SK-N-SH treated with all-trans-retinoic acid at 6 μM for 48 hours (cell line): ENCODE data around the gene KCNC4.

Source experiments
- ATAC-seq: fragments of 200-7000 bp; cut with Tn5 transposase; 3 replicates; pipeline ENCODE4 v1.9.1; 2020; ENCODE audit warnings: mild to moderate bottlenecking, moderate library complexity
- ARNTL ChIP-seq: fragments of 450-650 bp; formaldehyde crosslinking; IDR thresholded peaks from 2 replicates; pipeline ENCODE4 v1.5.0; 2020; ENCODE audit warnings: low read depth, mild to moderate bottlenecking, moderate library complexity, borderline replicate concordance
- BACH2 ChIP-seq: fragments of 250-450 bp; sonication (Bioruptor Pico); IDR thresholded peaks from 2 replicates; pipeline ENCODE4 v1.9.0; 2021; ENCODE audit warnings: mild to moderate bottlenecking, borderline replicate concordance
- CREB5 ChIP-seq: fragments of 250-450 bp; sonication (Bioruptor Pico); IDR thresholded peaks from 2 replicates; pipeline ENCODE4 v1.5.1; 2020; ENCODE audit warnings: low read depth, mild to moderate bottlenecking, moderate library complexity
- CSDC2 ChIP-seq: fragments of 250-450 bp; sonication (Bioruptor Pico); IDR thresholded peaks from 2 replicates; pipeline ENCODE4 v1.5.0; 2020; ENCODE audit warnings: mild to moderate bottlenecking, moderate library complexity
- CSRNP3 ChIP-seq: fragments of 250-450 bp; sonication (Bioruptor Pico); IDR thresholded peaks from 2 replicates; pipeline ENCODE4 v1.5.1; 2021; ENCODE audit warnings: mild to moderate bottlenecking, moderate library complexity
- ESRRG ChIP-seq: fragments of 250-450 bp; sonication (Bioruptor Pico); IDR thresholded peaks from 2 replicates; pipeline ENCODE4 v1.6.1; 2021; ENCODE audit warnings: mild to moderate bottlenecking
- GLIS3 ChIP-seq: fragments of 250-450 bp; sonication (Bioruptor Pico); IDR thresholded peaks from 2 replicates; pipeline ENCODE4 v1.5.0; 2020; ENCODE audit warnings: mild to moderate bottlenecking, moderate library complexity
- ISL1 ChIP-seq: fragments of 250-450 bp; sonication (Bioruptor Pico); IDR thresholded peaks from 2 replicates; pipeline ENCODE4 v2.1.2; 2022; ENCODE audit warnings: mild to moderate bottlenecking, moderate library complexity
- OSR1 ChIP-seq: fragments of 250-450 bp; sonication (Bioruptor Pico); IDR thresholded peaks from 2 replicates; pipeline ENCODE4 v1.8.0; 2022; ENCODE audit warnings: moderate library complexity, mild to moderate bottlenecking, inconsistent platforms
- PATZ1 ChIP-seq: fragments of 250-450 bp; sonication (Bioruptor Pico); IDR thresholded peaks from 2 replicates; pipeline ENCODE4 v1.8.0; 2020; ENCODE audit warnings: mild to moderate bottlenecking, moderate library complexity, borderline replicate concordance
- POU6F1 ChIP-seq: fragments of 250-450 bp; sonication (Bioruptor Pico); IDR thresholded peaks from 2 replicates; pipeline ENCODE4 v1.8.0; 2021; ENCODE audit warnings: low read depth, mild to moderate bottlenecking, moderate library complexity, borderline replicate concordance
- PPARA ChIP-seq: fragments of 250-450 bp; sonication (Bioruptor Pico); IDR thresholded peaks from 2 replicates; pipeline ENCODE4 v1.5.0; 2020; ENCODE audit warnings: mild to moderate bottlenecking, borderline replicate concordance
- RARB ChIP-seq: fragments of 250-450 bp; sonication (Bioruptor Pico); IDR thresholded peaks from 2 replicates; pipeline ENCODE4 v1.8.0; 2021; ENCODE audit warnings: mild to moderate bottlenecking, moderate library complexity
- TCF4 ChIP-seq: fragments of 250-450 bp; sonication (Bioruptor Pico); IDR thresholded peaks from 2 replicates; pipeline ENCODE4 v1.8.0; 2021; ENCODE audit warnings: mild to moderate bottlenecking, moderate library complexity, borderline replicate concordance
- TOX ChIP-seq: fragments of 250-450 bp; sonication (Bioruptor Pico); IDR thresholded peaks from 2 replicates; pipeline ENCODE4 v1.8.0; 2021; ENCODE audit warnings: mild to moderate bottlenecking, moderate library complexity, borderline replicate concordance
- TSHZ2 ChIP-seq: fragments of 250-450 bp; sonication (Bioruptor Pico); IDR thresholded peaks from 2 replicates; pipeline ENCODE4 v1.5.0; 2020; ENCODE audit warnings: mild to moderate bottlenecking, moderate library complexity
- ZC3H10 ChIP-seq: fragments of 250-450 bp; sonication (Bioruptor Pico); IDR thresholded peaks from 2 replicates; pipeline ENCODE4 v1.5.1; 2021; ENCODE audit warnings: mild to moderate bottlenecking, moderate library complexity
- ZFP3 ChIP-seq: fragments of 250-450 bp; sonication (Bioruptor Pico); IDR thresholded peaks from 2 replicates; pipeline ENCODE4 v1.5.0; 2020; ENCODE audit warnings: mild to moderate bottlenecking, moderate library complexity
- ZNF565 ChIP-seq: fragments of 450-650 bp; formaldehyde crosslinking; conservative IDR thresholded peaks from 2 replicates; pipeline ENCODE4 v1.5.0; 2020; ENCODE audit warnings: low read depth, mild to moderate bottlenecking, moderate library complexity
- ZNF70 ChIP-seq: fragments of 450-650 bp; formaldehyde crosslinking; IDR thresholded peaks from 2 replicates; pipeline ENCODE4 v1.5.0; 2020; ENCODE audit warnings: mild to moderate bottlenecking, moderate library complexity
- ZNF8 ChIP-seq: fragments of 450-650 bp; formaldehyde crosslinking; IDR thresholded peaks from 2 replicates; pipeline ENCODE4 v1.5.0; 2020; ENCODE audit warnings: mild to moderate bottlenecking, moderate library complexity

The KCNC4 gene

GRCh38 chr1:110224240-110224995 lies 14.3 kb downstream of the KCNC4 start (continued):
- TF ChIP-seq TSHZ2 (CRISPR knock-in tag) (no peak), ZNF565 (CRISPR knock-in tag) (no peak)

GRCh38 chr1:110225212-110225611 lies 15.1 kb downstream of the KCNC4 start:
- ATAC-seq = no peak
- TF ChIP-seq ZNF8 = no peak
- no peak for TF ChIP-seq CSDC2 (CRISPR knock-in tag)
- TF ChIP-seq ISL1 = no peak
- no peak for TF ChIP-seq TSHZ2 (CRISPR knock-in tag)
- no peak for TF ChIP-seq TOX (CRISPR knock-in tag)
- no peak for TF ChIP-seq BACH2 (CRISPR knock-in tag)
- no peak for TF ChIP-seq OSR1
- TF ChIP-seq ZNF70 (CRISPR knock-in tag) = no peak
- no peak for TF ChIP-seq CSRNP3 (CRISPR knock-in tag)
- TF ChIP-seq CREB5 (CRISPR knock-in tag) = no peak
- no peak for TF ChIP-seq TCF4
- no peak for TF ChIP-seq ZC3H10 (CRISPR knock-in tag)
- no peak for TF ChIP-seq RARB (CRISPR knock-in tag)
- no peak for TF ChIP-seq GLIS3 (CRISPR knock-in tag)
- TF ChIP-seq ZNF565 (CRISPR knock-in tag) = no peak
- TF ChIP-seq ZFP3 (CRISPR knock-in tag) = no peak
- TF ChIP-seq, all 23 proteins: peak for 0

- ATAC-seq = no peak
- TF ChIP-seq ZNF8 = no peak
- TF ChIP-seq TSHZ2 (CRISPR knock-in tag) = no peak
- no peak for TF ChIP-seq OSR1
- no peak for TF ChIP-seq ARNTL
- no peak for TF ChIP-seq ZNF565 (CRISPR knock-in tag)
- no peak for TF ChIP-seq PATZ1
- no peak for TF ChIP-seq TOX (CRISPR knock-in tag)
- TF ChIP-seq ESRRG (CRISPR knock-in tag) = no peak
- no peak for TF ChIP-seq BACH2 (CRISPR knock-in tag)
- TF ChIP-seq POU6F1 (CRISPR knock-in tag) = no peak
- TF ChIP-seq PPARA (CRISPR knock-in tag) = no peak
Measured at GRCh38 chr1:110225756-110226404, 15.8 kb downstream of the KCNC4 start.
